HG03025 (cell line): ENCODE results near the gene PARP1.

Experiments used
- ATAC-seq: cut with Tn5 transposase; IDR thresholded peaks from one replicate; pipeline ENCODE4 v1.9.1; 2021; ENCODE audit warnings: mild to moderate bottlenecking, moderate library complexity; ENCODE audit not compliant: unreplicated experiment, low FRiP score

Gene PARP1

DNA sequence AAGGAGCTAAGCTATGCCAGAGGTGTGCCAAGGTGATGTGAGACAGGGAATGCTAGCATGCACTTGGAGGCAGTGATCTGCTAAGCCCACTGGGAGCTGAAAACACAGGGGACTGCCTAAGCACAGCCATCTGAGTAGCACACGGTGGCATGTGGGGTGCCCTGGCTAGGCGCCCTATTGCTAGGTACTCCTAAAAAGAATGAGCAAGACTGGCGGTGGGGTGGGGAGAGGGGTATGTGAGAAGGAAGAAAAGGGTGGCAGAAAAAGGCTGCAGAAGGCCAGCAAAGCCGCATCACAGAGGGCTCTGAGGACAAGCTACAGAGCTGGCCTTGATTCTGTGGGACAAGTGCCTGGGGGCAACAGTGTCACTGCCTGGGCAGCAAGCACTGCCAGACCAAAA is 23.9 kb downstream of the PARP1 start:
- ATAC-seq = no peak

DNA sequence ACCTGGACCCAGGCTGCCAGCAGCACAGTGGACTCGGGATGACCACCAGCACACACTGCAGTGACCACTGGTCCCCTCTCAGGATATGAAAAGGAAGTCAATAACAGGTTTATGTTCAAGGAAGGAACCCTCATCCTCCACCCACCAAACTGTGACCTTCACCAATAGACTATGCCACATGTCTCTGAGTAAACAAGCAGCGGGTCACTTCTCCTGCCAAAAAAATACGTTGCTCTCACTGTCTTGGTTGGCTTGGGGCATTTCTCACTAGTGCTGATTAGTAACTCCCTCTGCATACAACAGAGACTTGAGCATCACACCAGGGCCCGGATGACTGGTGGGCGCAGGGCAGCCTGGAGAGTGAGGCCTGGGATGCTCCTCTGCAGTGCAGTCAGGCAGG is 25.9 kb downstream of the PARP1 start:
- ATAC-seq = no peak

DNA sequence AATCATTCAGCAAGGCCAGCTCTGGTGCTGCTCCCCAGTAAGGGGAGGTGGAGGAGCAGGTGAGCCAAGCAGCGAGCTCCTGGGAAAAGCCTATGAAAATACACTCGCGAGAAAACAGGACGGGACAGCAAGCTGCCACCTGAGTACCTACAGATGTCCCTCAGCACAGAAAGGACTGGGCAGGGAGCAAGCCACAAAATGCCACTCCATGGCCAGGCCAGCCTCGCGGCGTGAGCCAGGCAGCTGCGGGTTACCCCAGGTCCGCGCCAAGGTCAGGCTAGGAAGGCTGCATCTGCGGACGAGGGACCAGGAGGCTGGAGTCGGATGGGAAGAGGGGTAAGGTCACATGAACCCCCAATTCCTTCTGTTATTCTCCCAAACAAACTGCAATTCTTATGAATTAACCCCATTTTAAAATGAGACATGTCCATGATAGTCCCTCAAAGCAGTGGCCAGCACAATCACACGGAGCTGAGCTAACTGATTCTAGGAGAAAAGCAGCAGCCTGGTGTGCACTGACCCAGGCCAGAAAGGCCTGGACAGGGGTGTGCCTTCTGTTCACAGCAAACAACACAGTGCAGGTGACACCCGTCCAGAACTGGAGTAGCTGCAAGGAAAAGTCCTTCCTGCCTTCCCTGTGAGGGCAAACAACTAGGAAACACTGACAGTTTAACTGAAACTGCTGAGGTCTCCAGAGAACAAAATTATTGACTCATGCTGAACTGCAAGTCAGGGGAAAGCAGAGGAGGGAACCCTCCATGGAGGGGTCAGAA is 26.5 kb downstream of the PARP1 start:
- no peak for ATAC-seq

DNA sequence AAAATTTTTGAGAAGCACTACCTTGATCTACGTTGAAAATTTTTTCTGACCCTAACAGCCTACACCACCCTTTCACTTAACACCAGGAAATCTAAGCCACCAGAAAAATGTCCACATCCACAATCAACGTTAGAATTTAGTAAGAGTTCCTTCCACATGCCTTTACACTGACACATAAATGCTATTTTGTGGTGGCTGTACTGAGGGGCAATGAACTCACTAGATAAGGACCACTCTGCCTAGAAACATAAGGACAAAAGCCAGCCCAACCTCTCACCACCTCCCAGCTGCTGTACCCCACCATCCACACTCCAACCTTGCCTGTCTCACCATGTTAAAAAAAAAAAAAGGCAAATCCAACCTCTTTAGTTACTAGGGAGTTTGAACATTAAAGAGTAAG is 29.8 kb downstream of the PARP1 start:
- no peak for ATAC-seq

DNA sequence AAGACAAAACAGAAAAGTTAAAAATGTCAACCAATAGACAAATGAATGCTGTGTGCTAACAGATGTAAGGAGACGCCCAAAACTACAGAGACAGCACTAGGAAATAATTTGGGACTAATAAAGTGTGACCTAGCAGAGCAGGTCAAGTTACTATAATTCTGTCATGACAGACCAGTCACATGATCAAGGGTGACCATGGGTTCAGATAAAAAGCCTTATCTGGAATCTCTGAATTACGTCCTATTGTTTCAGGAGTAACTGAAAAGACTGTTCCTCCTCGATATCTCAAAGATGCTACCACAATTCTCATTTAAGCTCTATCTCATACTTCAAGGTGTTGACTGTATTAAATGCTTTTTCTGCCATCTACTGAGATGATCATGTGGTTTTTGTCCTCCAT is 31.6 kb downstream of the PARP1 start:
- ATAC-seq = no peak

DNA sequence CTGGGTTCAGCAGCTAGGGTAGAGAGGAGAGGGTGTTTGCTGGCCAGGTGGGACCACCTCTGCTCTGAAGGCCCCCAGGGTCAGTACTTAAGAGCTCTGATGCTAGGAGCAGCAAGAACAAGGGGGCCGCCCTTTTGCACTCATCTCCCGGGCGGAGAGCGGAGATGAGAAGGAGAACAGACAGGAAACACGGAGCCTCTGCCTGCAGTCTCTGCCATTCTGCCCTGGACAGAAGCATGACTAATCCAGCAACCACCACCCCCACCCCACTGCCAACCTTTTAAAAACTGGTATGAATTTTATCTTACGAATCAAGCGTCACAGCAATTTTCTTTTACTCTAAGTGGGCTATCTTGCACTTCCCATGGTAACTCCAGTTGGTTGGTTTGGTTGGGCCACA is 34.5 kb downstream of the PARP1 start:
- no peak for ATAC-seq

DNA sequence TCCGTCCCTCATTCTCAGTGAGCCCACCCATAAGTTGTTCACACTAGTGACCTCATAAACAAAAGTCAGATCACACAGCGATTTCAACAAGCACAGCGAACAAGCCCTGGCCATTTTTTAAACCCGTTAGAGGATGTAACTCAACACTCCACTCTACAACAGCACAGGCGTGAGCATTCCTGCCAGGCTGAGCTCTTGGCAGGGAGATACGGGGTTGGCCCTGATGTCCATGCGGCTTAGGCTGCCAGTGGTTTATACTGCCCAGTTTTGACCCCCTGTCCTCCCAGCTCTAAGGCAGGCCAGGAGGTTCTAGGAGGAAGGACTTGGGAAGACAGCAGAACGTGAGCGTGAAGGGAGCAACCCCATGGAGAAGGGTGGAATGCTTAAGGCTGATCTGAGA is 35.0 kb downstream of the PARP1 start:
- no peak for ATAC-seq

DNA sequence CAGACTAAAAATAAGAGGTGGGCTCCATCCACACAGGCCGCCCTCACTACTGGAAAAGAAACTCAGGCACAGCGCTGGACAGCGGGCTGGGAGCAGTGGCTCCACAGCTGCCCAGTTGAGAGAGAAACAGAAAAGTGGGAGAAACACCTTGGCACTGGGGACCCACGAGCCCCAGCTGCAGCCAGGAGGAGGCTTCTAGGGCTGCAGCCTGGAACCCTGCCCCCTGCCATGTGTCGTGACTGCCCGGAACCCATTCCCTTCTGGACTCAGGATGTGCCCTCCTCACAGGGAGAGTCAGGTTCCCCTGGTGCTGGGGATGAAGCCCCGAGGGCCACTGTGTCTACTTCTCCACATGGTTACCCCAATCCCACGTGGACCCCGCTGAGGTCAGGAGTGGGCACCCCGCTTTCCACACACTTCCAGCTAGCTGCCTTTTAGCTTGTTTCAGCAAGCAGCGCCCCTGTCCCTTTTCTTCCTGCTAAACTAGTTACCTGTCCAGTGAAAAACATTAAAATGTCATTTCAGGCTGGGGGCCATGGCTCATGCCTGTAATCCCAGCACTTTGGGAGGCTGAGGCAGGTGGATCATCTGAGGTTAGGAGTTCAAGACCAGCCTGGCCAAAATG is 35.9 kb downstream of the PARP1 start:
- ATAC-seq = no peak

DNA sequence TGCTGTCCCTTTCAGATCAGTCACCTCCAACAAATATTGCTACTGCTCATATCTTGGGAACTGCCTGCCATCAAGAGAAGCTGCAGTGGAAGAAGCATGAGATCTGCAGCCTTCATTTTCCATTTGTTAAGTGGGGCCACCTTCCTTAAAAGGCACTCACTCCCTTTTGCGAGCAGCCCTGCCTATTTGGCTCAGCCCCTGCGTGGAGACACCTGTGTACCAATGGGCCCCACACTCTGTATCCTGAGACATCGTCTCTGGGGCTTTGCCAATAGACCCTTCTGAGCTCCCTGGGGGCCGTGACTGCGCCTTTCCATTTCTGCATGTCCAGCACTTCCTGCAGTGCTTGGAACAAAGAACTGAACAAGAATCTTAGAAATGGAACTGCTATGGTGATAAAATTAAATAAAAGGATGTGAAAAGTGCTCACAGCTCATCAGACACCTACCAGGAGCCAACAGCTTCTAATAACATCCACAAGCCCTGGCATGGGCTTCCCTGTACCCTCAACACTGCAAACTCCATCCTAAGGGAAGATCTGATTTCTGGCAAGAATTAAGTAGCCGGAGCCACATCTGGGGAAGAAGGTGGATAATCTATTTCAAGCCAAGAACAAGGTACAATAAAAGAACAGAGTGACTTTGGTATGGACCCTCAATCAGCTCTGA is 36.7 kb downstream of the PARP1 start:
- ATAC-seq = no peak

DNA sequence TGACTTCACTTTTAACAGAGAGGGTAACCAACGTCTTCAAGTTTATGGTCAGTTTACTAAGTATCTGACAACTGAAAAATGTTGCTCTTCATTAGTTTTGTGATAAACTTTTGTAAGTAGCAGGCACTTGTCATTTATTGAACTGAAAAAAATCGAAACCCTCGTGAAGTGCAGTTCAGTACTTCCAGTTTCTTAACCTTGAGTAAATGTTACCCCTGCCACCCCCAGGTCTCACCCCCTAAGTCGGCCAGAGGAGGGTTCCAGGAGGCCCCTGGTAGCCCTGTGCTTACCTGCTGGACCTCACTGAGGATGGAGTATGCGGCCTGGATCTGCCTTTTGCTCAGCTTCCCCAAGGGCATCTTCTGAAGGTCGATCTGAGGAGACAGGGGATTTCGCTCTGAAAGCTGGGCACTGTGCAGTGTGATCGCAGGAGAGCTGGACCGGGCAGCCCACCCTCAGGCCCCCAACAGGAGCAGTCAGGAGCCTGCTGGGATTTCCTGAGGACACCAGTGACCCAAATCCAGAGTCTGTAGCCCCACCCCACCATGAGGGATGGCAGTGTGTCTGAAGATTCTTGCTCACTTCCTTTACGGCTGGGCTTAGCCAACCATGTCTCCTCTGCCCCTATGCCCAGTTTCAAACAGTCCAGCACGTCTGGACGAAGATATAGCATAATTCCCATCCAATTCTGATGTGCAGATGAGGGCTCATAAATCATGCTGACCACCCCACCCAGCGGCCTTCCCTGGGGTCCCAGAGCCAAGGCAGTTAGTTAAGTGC is 37.6 kb downstream of the PARP1 start:
- peak; percentile 56 for ATAC-seq

DNA sequence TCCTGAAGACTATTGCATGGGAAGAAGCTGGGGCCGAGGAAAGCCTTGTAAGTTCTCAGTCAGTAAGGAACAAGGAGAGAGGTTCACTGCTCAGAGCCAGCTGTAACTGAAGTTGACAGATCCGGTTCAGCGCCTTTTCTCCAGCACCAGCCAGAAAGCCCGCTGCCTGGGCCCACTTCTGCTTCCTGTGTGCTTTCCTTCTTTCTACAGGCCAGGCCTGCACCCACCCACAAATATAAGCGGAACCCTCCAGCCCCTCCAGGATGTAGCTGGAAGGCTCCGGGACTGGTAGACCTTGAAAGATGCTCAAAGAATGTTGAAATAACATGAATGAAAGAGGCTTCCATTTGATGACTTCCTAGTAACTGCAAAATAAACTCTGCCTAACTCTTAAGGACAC is 38.8 kb downstream of the PARP1 start:
- no peak for ATAC-seq

DNA sequence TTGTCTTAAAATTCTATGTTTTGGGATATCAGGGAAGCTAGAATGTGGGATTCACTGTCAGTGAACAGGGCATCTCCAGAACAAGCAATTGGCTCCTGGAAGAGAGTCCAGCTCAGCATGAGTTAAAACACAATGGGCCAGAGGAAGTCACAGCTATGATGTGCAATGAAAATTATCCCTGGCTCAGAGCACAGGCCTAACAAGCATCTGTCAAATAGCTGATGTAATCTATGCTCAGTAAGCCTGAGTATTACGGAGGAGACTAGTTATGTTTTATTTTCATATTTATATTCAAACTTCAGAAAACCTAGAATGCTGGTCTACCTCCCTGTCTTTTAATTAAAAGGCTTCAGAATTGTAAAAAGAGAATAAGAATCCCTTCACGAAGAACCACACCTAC is 41.6 kb downstream of the PARP1 start:
- no peak for ATAC-seq

DNA sequence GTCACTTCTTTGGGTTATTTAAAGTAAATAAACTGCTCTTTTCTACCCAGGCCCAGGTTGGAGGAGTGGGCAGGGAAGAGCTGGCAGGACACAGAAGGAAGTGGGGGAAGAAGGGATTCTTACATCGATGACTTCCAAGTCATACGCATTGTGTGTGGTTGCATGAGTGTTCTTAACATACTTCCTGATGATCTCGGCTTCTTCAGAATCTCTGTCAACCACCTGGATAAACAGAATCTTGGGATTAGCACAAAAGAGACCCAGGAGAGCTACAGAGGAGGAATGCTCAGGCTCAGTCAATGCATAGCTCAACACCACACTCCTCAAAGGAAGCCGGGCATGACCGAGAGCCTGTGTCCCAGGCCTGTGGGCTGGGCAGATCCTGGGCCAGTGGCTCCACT is 42.1 kb downstream of the PARP1 start:
- no peak for ATAC-seq

DNA sequence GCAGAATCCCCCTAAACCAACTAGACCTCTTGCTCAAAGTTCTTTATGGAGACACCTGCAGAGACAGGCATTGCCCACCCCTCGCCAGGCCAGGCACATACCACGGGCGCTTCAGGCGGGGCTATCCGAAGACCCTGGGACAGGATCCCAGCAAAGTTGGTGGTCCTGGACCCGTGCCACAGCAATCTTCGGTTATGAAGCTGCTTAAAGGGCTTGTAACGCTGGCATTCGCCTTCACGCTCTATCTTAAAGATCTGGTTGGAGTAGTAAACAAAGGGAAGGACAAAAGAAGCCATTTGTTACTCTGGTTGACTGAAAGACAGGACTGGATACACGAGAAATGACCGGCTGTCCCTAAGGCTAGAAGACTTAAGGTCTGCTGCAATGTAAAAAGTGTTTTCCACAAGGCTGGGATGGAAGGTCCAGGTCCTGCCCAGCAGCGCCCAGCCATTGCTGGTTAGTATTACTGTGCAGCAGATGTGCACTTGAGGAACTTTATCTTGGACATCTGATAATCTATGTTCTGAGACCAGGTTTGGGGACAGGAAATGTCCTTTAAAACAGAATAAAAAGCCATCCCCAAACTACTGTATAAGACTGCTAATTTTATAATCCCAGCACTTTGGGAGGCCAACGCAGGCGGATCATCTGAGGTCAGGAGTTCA is 42.9 kb downstream of the PARP1 start:
- no peak for ATAC-seq

DNA sequence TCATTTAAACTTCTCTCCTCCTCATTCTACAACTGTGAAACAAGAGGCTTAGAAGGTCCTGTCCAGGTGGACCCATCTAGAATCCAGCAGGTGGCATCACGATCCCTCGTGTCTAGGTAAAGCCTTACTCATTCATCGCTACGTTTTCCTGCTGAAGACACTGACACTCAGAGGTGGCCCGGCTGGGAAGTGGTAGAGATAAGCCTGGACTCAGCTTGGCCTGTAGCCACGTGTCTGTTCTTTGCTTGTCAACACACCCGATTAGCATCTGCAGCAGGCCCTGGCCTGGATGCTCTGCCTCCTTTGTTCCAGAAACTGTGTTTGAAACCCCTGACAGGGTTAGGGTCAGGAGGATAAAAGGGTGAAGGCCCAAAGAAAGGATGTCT is 43.4 kb downstream of the PARP1 start:
- no peak for ATAC-seq

DNA sequence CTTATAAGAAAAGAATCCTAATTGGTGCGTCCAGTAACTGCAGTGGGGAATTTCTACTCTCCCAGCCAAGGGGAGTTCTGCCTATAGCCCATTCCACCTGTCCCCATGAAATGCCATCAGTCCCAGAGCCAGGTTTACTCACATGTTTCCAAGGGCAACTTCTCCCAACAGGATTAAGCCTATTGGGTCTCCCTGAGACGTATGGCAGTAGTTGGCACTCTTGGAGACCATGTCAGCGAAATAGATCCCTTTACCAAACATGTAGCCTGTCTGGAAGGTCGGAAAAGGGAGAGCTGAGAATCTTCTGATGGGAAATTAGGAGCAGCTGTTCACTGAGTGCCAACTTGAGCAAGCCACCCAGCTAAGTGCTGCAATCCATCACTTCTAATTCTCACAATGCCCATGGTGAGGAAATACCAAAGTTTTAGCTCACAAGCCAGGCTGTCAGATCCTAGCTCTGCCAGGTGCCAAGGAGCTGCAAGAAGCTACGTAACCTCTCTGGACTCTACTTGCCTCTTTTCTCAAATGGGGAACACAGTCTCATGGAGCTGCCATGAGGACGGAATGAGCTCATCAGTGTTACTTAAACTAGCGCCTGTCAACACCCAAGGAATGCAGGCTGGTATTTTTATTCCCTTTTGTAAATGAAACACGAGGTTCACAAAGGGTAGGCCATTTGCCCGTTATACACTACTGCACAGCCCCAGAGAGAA is 43.9 kb downstream of the PARP1 start:
- ATAC-seq = no peak

DNA sequence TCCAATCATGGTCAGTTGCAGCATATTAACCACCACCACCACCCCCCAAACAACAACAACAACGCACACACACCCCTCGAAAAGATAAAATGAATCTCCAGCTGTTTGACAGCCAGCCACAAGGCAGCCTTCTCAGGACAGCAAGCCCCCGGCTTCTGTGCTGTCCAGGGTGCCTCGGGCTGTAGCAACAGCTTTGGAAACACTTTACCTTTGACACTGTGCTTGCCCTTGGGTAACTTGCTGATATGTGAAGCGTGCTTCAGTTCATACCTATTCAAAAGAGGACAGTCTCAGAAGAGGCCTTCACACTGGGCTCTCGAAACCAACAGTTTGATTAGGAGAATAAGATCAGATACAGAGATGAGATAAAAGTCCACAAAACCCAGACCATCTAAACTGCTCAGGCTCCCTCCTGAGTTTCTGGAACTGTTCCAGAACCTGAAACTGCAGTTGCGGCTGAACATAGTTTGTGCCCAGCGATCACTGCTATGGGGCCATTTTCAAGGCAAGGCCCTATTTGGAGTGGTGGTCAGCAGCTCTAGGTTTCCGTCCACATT is 44.9 kb downstream of the PARP1 start:
- ATAC-seq = no peak

DNA sequence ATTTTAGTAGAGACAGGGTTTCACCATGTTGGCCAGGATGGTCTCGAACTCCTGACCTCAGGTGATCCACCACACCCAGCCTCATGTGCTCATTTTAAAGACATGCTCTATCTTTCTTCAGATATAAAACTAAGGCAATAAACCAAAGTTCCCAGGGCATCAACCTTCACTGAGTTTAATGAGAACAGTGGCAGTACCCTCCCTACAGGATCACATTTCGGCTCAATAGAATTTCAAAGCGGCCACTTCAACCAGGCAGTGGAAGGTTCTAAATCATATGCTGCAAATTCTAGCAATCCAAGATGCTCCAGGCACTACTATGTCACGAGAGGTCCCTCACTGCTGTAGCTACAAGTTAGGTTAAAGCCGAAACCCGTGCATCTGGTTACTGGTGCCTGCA is 45.5 kb downstream of the PARP1 start:
- no peak for ATAC-seq

DNA sequence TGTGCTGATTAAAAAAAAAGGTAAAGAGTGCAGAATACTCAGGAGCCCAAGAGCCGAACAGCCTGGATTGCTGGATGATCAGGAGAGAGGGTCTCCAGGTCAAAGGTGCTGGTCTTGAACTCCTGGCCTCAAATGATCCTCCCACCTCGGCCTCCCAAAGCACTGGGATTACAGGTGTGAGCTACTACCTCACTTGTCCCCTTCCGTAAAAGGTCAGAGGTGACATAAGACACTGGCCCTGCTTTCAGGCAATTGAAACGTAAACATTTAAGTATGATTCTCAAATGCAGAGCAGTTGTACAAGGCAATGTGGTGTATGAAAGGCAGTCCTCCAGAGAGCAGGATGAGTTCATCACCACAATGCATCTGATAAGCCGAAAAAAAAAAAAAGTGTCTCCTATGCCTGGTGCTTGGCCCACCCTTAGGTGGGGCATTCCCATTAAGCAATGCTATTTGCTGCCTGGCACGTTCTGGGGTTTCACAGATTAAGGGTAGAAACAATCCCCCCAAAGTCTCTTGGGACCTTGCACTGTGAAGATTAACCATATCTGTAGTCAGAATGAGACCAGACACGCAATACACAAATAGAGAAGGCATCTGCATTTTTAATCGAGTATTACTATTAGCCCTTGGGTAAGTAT is 47.7 kb downstream of the PARP1 start:
- ATAC-seq = no peak
